GM12864 (cell line): ENCODE data around the gene ATF7IP2.
"Not testable (repeated sequence)": the region's sequence is repeated elsewhere in the genome, so short reads cannot be mapped to it uniquely, and the experiment has no call there.

Experiments
- DNase-seq: peaks from one replicate; pipeline ENCODE4 v3.0.0-alpha.2; 2011; ENCODE audit warnings: low read depth
- H3K4me3 ChIP-seq: 2 replicates; pipeline ENCODE4 v1.5.1; 2011; ENCODE audit warnings: mild to moderate bottlenecking, low read depth, low read length, control low read depth
- CTCF ChIP-seq: IDR thresholded peaks from 2 replicates; pipeline ENCODE4 v1.5.1; 2011; ENCODE audit warnings: low read depth, mild to moderate bottlenecking, moderate library complexity, low read length, control low read depth, inconsistent platforms; ENCODE audit errors: missing control alignments

The ATF7IP2 gene

DNA sequence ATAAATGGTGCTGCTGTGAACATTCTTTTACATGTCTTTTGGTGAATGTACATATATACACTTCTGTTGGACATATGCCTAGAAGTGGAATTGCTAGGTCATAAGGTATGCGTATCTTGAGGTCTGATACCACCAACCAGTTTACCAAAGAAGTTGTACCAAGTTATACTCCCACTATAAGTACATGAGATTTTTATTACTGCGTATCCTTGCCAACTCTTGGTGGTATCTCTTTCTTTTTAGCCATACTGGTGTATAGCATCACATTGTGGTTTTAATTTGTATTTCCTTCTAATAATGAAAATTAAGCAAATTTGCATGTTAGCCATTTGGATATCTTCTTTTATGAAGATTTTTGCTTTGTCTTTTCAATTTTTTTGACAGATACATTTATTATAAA is 80.5 kb downstream of the ATF7IP2 start:
- H3K4me3 ChIP-seq = no peak overlapping the region
- DNase-seq = no peak
- no peak for TF ChIP-seq CTCF

DNA sequence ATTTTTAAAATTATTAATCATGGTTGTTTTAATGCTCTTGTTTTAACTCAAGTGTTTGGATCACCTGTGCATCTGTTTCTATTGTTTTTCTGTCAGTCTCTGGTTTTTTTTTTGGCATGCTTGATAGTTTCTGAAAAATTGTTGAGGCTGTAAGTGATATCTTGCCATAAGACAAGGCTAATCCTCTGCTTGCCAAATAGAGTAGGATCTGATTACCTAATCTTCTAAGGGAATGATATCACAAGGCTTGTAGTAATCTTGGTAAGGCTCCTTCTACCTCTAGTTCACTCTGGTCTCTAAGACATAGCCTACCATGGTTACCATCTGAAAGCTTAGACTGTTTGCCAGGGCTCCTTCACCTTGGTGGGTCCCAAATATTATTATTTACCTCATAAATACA is 81.0 kb downstream of the ATF7IP2 start:
- DNase-seq = no peak
- TF ChIP-seq CTCF = no peak
- no peak overlapping the region for H3K4me3 ChIP-seq

- DNase-seq, H3K4me3 ChIP-seq: not testable (repeated sequence)
These were observed 90.8 kb downstream of the ATF7IP2 start for GRCh38 chr16:10476636-10477035.

GRCh38 chr16:10480151-10480550 is 94.3 kb downstream of the ATF7IP2 start:
- no peak for DNase-seq
- no peak overlapping the region for H3K4me3 ChIP-seq
- no peak for TF ChIP-seq CTCF

DNA sequence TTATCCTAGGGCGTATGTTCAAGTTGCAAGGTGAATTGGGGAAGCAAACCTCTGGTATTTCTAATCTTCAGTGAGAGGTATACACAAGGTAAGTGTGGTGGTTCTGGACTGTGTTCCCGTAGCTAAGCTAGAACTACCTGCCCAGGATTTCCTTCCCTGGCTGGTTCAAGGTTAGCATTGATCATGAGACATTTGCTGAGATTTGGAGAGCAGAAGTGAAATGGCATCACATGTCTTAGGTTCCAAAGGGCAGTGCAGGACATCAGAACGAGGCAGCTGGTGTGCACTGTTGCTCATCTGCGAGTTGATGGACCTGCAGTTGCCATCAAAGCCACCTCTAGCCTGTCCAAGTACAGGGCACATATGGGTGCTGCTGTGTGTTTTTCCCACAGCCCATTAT is 99.3 kb downstream of the ATF7IP2 start:
- H3K4me3 ChIP-seq = no peak overlapping the region
- no peak for DNase-seq
- no peak for TF ChIP-seq CTCF

GRCh38 chr16:10485698-10486382 is 100.0 kb downstream of the ATF7IP2 start:
- no peak for DNase-seq
- no peak for TF ChIP-seq CTCF

GRCh38 chr16:10490141-10490540 is 104.3 kb downstream of the ATF7IP2 start:
- no peak for DNase-seq
- TF ChIP-seq CTCF = no peak
- no peak overlapping the region for H3K4me3 ChIP-seq

More at GRCh38 chr16:10485698-10486382, 100.0 kb downstream of the ATF7IP2 start:
- H3K4me3 ChIP-seq = no peak overlapping the region
